Loucy (cell line): ENCODE data around the gene STRN3.

Source experiments
- H2AFZ ChIP-seq: fragments of 200-600 bp; sonication (generic); 2 replicates; pipeline ENCODE4 v1.6.0; 2016; ENCODE audit warnings: antibody characterized with exemption, mild to moderate bottlenecking, low read length, moderate library complexity
- H3F3A ChIP-seq: fragments of 200-600 bp; 2 replicates; pipeline ENCODE4 v1.6.0; 2016; ENCODE audit warnings: antibody characterized with exemption, low read depth, mild to moderate bottlenecking
- H3K27me3 ChIP-seq: fragments of 200-600 bp; sonication (generic); 2 replicates; pipeline ENCODE4 v1.6.1; 2014; ENCODE audit warnings: low read length, mild to moderate bottlenecking; ENCODE audit not compliant: insufficient read depth, poor library complexity, severe bottlenecking
- H3K36me3 ChIP-seq: fragments of 200-600 bp; sonication (generic); 2 replicates; pipeline ENCODE4 v1.6.1; 2016; ENCODE audit warnings: low read length; ENCODE audit not compliant: insufficient read depth
- H3K4me1 ChIP-seq: fragments of 200-600 bp; sonication (generic); 2 replicates; pipeline ENCODE4 v1.5.1; 2014; ENCODE audit warnings: low read length, mild to moderate bottlenecking; ENCODE audit not compliant: insufficient read depth, poor library complexity, severe bottlenecking
- H3K4me2 ChIP-seq: fragments of 200-600 bp; sonication (generic); 2 replicates; pipeline ENCODE4 v1.6.0; 2014; ENCODE audit warnings: antibody characterized with exemption, low read length, low read depth, mild to moderate bottlenecking; ENCODE audit not compliant: poor library complexity, severe bottlenecking
- H3K4me3 ChIP-seq: fragments of 200-600 bp; sonication (generic); 2 replicates; pipeline ENCODE4 v1.5.1; 2014; ENCODE audit warnings: low read length, mild to moderate bottlenecking, mixed read lengths; ENCODE audit not compliant: poor library complexity, severe bottlenecking
- H3K79me2 ChIP-seq: fragments of 200-600 bp; sonication (generic); 2 replicates; pipeline ENCODE4 v1.6.1; 2014; ENCODE audit warnings: low read length; ENCODE audit not compliant: insufficient read depth
- H3K9ac ChIP-seq: fragments of 200-600 bp; sonication (generic); 2 replicates; pipeline ENCODE4 v1.6.0; 2014; ENCODE audit warnings: mild to moderate bottlenecking, low read depth, low read length, moderate library complexity; ENCODE audit not compliant: poor library complexity, severe bottlenecking
- H3K9me2 ChIP-seq: fragments of 200-600 bp; sonication (generic); replicated peaks from 2 replicates; pipeline ENCODE4 v1.6.1; 2016; ENCODE audit warnings: low read depth, low read length, mixed read lengths
- H3K9me3 ChIP-seq: fragments of 200-600 bp; sonication (generic); 2 replicates; pipeline ENCODE4 v1.6.1; 2014; ENCODE audit warnings: mild to moderate bottlenecking, antibody characterized with exemption, low read length, low read depth; ENCODE audit not compliant: insufficient read depth
- H4K20me1 ChIP-seq: fragments of 200-600 bp; sonication (generic); 2 replicates; pipeline ENCODE4 v1.6.0; 2014; ENCODE audit warnings: antibody characterized with exemption, low read length, mild to moderate bottlenecking; ENCODE audit not compliant: insufficient read depth, poor library complexity, severe bottlenecking
- EZH2phosphoT487 ChIP-seq: fragments of 200-600 bp; IDR thresholded peaks from 2 replicates; pipeline ENCODE4 v1.6.1; 2018; ENCODE audit warnings: antibody characterized with exemption, mild to moderate bottlenecking, moderate library complexity, borderline replicate concordance
- TF ChIP-seq, protein P1 (sequence below): fragments of 200-600 bp; sonication (generic); conservative IDR thresholded peaks from 2 replicates; pipeline ENCODE4 v1.5.1; 2014; ENCODE audit warnings: mild to moderate bottlenecking, antibody characterized with exemption, low read length

Gene STRN3

DNA sequence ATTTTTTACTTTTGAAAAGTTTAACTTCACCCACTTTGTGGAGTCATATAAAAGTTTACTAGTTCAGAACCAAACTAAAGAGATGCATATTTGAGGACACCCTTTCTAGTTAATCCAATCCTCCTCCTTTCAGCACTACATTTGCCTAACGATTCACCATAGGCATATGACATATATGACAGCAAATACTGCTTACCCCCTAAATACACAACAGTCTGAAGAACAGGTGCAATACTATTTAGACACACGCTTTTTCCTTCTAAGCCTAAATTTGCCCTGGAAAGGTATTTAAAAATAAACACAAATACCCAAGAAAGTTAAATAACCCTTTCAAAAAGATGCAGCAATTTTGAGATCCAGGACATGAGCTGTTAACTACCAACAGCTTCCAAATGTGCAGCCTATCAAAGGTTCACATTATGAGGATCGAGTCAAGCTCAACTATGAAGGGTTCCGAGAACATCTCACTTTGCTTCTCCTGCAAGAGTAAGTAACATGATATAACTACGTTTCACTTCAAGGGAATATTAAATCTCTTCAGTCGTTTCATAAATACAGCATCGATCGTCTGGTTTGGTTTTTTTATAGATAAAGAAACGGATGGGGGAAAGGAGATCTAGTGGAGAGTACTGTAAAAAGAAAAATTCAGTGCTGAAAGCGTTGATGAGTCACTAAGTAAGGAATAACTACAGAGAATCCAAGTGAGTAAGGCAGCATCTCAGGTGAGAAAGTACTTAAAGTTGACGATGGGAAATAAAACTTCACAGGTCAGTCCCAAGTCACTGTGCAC is 1.4 kb downstream of the STRN3 start:
- 0 out of 2 replicates have a peak, but pooled peaks cover 4% of the 10 kb centered on the region for H3K36me3 ChIP-seq
- no peak for TF ChIP-seq EZH2phosphoT487
- TF ChIP-seq, protein P1, sequence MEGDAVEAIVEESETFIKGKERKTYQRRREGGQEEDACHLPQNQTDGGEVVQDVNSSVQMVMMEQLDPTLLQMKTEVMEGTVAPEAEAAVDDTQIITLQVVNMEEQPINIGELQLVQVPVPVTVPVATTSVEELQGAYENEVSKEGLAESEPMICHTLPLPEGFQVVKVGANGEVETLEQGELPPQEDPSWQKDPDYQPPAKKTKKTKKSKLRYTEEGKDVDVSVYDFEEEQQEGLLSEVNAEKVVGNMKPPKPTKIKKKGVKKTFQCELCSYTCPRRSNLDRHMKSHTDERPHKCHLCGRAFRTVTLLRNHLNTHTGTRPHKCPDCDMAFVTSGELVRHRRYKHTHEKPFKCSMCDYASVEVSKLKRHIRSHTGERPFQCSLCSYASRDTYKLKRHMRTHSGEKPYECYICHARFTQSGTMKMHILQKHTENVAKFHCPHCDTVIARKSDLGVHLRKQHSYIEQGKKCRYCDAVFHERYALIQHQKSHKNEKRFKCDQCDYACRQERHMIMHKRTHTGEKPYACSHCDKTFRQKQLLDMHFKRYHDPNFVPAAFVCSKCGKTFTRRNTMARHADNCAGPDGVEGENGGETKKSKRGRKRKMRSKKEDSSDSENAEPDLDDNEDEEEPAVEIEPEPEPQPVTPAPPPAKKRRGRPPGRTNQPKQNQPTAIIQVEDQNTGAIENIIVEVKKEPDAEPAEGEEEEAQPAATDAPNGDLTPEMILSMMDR = no peak
- peaks cover 73% of the 10 kb centered on the region for H3K79me2 ChIP-seq
- H3K4me2 ChIP-seq = peak overlapping the region; percentile 98
- H2AFZ ChIP-seq = no peak overlapping the region
- H3K9ac ChIP-seq = peak overlapping the region; percentile 98
- peaks cover 6% of the 10 kb centered on the region; the same call in 1 of the 2 replicates for H3F3A ChIP-seq
- H3K9me2 ChIP-seq = no peaks in the 10 kb centered on the region
- peak overlapping the region; percentile 82 for H3K4me3 ChIP-seq
- H4K20me1 ChIP-seq = peaks cover 59% of the 10 kb centered on the region
- peaks cover 5% of the 10 kb centered on the region for H3K27me3 ChIP-seq
- H3K9me3 ChIP-seq = no peaks in the 10 kb centered on the region
- H3K4me1 ChIP-seq = peaks cover 47% of the 10 kb centered on the region

DNA sequence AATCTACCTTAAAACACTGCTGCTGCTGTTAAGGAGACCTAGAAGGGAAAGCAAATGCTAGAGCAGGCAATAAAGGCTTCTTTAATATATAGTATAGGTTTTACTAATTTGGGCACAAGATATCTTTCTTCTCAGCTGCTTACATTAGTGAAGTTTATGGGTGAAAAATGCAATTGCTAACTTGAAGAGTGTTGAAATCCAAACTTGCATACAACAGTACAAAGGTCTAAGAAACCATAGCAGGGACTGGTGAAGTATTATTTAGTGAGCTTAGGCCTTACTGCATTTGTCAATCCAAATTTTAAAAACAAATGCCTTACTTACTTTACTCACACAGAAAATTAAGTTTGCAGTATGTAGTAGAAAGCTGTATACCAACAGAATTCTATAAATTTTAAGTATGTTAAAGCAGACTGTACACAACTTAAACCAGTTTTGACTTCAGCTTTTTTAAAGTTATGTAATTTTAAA is 2.1 kb downstream of the STRN3 start:
- Histone ChIP-seq H4K20me1 (peaks cover 67% of the 10 kb centered on the region), H3K27me3 (peaks cover 5% of the 10 kb centered on the region), H3K36me3 (0 out of 2 replicates have a peak, but pooled peaks cover 4% of the 10 kb centered on the region), H3F3A (peaks cover 6% of the 10 kb centered on the region; the same call in 1 of the 2 replicates), H3K4me3 (peak overlapping the region; percentile 82), H3K9ac (peak overlapping the region; percentile 98), H2AFZ (no peak overlapping the region), H3K9me3 (no peaks in the 10 kb centered on the region), H3K4me1 (peaks cover 52% of the 10 kb centered on the region), H3K9me2 (no peaks in the 10 kb centered on the region), H3K79me2 (peaks cover 80% of the 10 kb centered on the region), H3K4me2 (peak overlapping the region; percentile 98)
- TF ChIP-seq, protein P1 = no peak

DNA sequence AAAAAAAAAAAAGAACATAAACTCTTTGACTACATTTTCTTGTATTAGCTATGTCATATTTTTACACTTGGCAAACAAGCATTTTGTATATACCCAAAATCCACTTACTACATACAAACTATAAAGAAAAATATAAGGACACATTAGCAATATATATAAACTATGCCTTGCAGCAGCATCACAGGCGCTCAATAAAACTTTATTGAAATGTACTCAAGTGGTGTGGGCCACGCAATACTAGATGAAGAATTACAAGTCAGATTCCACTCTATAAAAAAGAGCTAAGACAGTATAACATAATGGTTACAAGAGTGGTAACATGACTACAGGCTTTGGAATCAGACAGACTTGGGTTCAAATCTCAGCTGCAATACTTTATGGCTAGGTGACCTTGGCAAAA is 3.8 kb downstream of the STRN3 start:
- Histone ChIP-seq H3K4me2 (peak overlapping the region; percentile 98), H3K4me1 (peaks cover 47% of the 10 kb centered on the region)

More for the DNA sequence above, 3.8 kb downstream of the STRN3 start:
- 0 out of 2 replicates have a peak, but pooled peaks cover 4% of the 10 kb centered on the region for H3K36me3 ChIP-seq
- H4K20me1 ChIP-seq = peaks cover 75% of the 10 kb centered on the region
- TF ChIP-seq, protein P1 = no peak
- no peak for TF ChIP-seq EZH2phosphoT487
- H3K27me3 ChIP-seq = peaks cover 5% of the 10 kb centered on the region
- H3K9me3 ChIP-seq = no peaks in the 10 kb centered on the region
- no peak overlapping the region for H2AFZ ChIP-seq
- H3K9me2 ChIP-seq = no peaks in the 10 kb centered on the region
- H3K9ac ChIP-seq = peak overlapping the region; percentile 98
- peaks cover 92% of the 10 kb centered on the region for H3K79me2 ChIP-seq
- H3F3A ChIP-seq = peaks cover 6% of the 10 kb centered on the region; the same call in 1 of the 2 replicates
- H3K4me3 ChIP-seq = peak overlapping the region; percentile 82
